HG03060 (cell line): ENCODE data around the gene COPS7B.
"Not testable (repeated sequence)": the region's sequence is repeated elsewhere in the genome, so short reads cannot be mapped to it uniquely, and the experiment has no call there.

Source experiments
- ATAC-seq: cut with Tn5 transposase; IDR thresholded peaks from one replicate; pipeline ENCODE4 v1.9.1; 2021; ENCODE audit warnings: low read depth, moderate number of reproducible peaks; ENCODE audit not compliant: unreplicated experiment

COPS7B gene

GRCh38 chr2:231786177-231786916 is at the start of gene COPS7B:
COPS7B (plus strand) TSS chr2:231786445; CDS start chr2:231788571, 2,126 bp downstream.
- no peak for ATAC-seq

DNA sequence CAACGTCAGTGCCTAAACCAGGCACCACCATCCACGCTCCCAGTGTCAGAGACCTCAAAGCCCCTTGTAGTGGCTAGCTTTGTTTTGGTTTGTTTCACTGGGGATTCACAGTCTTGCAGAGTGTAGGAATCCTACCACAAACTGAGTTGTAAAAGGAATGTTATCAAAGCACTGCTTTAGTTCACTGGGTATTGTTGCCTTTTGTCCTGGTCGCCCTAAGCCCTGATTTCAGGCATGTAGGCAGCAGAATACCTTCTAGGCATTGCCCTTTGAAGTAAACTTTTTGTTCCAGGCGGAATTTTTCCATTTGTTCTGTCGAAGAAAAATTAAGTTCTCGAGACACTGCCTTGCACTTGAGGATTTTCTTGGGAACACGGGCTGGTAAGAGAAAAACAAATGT is 48.5 kb upstream of the COPS7B start:
- no peak for ATAC-seq

DNA sequence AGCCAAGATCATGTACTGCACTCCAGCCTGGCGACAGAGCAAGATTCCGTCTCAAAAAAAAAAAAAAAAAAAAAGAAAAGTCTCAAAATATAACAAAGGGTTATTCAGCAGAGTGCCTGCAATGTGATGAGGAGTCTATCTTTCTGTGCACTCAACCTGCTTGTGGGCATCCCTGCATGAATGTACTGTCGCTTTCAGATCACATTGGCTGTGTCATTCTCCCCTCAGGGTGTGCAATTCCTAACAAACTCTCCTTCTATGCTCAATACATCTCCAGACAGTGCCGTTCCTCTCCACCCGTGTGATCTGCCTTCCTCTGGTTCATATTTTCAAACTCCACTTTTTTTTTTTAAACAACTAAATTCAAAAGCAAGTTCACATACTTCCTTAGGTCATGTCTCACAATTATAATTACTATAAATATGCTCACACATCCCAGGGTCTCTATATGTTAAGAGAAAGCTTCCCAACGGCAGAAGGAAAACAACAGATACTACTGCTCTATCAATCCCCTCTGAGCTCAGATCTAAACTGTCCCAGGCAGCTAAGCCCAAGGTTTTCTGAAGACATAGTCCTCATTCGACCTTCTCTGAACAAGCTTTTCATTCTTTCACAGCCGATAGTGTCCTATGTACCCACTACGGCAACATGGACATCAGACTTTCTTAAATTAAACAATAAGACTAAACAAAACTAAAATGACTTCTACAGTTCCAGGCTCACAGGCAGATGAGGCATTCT is 42.7 kb upstream of the COPS7B start:
- no peak for ATAC-seq

DNA sequence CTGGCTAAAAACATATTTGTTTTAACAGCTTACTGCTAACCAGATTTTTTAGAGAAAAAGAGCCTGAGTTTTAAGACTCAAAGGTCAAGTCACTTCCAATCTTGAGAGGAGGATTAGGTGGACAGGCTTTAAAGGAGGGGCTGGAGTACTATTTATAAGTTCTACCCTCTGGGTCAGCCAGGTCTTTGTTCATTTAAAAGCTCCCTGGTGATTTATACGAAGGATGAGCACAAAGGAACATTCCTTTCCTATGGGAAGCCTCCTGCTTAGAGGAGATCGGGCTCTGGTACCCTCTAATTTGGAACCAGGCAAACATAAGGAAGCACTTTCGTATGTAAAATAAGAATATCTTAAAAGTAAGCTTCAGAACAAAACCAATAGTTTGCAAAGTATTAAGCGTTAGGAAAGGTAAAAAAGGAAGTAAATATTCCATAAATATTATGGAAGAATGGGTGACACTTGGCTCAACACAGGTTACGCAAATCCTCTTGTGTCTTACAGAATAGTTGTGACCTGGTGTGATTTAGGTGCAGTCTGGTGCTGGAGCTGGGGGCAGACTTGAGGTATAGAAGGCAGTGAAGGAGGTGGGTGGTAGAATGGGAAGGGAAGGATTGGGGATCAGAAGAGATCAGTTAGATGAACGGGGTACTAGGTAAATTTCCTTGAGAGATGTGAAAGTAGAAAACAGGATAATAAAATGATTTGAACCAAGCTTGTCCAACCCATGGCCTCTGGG is 40.8 kb upstream of the COPS7B start:
- no peak for ATAC-seq

- ATAC-seq: not testable (repeated sequence)
Observed at GRCh38 chr2:231748153-231748896, 37.9 kb upstream of the COPS7B start.

DNA sequence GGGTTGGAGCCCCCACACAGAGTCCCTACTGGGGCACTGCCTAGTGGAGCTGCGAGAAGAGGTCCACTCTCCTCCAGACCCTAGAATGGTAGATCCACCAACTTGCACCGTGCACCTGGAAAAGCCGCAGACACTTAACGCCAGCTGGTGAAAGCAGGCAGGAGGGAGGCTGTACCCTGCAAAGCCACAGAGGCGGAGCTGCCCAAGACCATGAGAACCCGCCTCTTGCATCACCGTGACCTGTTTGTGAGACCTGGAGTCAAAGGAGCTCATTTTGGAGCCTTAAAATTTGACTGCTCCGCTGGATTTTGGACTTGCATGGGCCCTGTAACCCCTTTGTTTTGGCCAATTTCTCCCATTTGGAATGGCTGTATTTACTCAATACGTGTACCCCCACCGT is 37.2 kb upstream of the COPS7B start:
- not testable (repeated sequence) for ATAC-seq

DNA sequence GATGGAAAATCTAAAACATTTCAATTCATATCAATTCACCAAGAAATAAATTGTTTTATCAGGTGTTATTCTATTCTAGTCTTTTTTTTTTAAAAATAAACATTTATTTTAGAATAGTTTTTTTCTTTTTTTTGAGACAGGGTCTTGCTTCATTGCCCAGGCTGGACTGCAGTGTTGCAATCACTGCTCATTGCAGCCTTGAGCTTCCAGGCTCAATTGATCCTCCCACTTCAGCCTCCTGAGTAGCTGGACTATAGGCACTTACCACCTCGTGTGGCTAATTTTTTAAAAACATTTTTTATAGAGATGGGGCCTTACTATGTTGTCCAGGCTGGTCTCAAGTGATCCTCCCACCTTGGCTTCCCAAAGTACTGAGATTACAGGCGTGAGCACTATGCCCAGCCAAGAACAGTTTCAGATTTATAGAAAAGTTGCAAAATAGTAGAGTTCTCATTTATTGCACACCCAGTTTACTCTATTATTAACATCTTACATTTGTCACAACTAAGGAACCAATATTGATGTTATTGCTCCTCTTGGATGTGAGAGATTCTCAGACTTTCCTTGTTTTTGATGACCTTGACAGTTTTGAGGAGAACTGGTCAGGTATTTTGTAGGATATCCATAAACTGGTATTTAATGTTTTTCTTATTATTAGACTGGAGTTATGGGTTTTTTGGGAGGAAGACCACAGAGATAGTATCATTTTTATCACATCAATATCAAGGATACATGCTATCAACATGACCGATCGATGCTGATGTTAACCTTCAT is 35.0 kb upstream of the COPS7B start:
- ATAC-seq: no peak

- no peak for ATAC-seq
Observed at GRCh38 chr2:231752061-231752460, 34.2 kb upstream of the COPS7B start.

- no peak for ATAC-seq
Observed at GRCh38 chr2:231761735-231762134, 24.5 kb upstream of the COPS7B start.

- no peak for ATAC-seq
Observed at GRCh38 chr2:231764124-231764523, 22.1 kb upstream of the COPS7B start.

GRCh38 chr2:231764760-231765159 is 21.5 kb upstream of the COPS7B start:
- no peak for ATAC-seq

DNA sequence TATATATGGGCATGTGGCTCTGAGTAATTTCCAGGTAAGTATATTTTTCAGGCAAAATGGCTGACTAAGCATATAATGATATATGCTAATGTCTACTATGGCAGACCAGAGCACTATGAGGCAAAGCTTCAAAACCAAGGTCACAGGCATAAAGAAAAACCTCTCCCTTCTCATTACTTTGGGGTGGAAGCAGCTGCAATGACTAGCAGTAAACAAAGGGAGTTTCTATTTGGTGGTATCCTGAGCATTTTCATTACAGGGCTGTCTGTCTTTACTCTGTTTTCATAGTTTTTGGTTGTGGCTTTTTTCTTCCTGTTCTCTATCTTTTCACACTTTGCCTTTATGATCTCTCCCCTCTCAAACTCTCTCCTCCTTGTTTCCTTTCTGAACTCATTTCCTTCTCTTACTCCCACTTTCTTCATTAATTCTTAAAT is 20.7 kb upstream of the COPS7B start:
- no peak for ATAC-seq

DNA sequence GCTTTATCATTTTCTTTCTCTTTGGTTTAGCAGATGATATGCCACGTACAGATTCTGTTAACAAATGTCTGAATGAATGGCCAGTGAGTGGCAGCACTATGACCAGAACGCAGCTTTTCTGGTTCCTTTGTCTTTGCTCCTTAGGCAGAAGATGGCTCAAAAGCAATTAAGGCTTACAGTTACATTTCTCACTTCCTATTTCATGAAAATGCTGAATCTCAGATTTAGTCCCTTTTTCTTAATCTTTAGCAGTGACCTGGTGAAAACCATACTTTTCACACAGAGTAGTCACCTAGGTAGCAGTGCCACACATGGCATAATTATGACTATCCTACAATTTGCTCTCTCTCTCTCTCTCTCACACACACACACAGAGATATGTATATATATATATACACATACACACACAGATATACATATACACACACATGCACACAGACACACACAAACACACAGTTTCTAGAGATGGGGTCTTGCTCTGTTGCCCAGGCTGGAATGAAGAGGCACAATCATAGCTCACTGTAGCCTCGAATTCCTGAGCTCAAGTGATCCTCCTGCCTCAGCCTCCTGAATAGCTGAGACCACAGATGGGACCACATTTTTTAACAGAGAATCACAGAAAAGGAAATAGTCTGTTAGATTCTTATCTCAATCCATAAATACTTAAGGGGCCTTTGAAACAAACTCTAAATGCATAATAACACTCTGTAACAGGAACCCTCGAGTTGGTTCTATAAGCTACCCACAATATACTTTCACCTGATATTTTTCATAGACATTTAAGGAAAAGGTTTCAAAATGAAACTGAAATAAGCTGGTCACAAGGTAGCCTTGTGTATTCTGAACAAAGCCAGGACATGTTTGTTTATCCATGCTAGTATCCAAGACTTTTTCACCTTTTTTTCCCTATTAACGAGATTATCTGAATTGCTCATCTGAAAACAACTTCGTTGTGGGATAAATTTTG is 16.8 kb upstream of the COPS7B start:
- ATAC-seq: no peak

DNA sequence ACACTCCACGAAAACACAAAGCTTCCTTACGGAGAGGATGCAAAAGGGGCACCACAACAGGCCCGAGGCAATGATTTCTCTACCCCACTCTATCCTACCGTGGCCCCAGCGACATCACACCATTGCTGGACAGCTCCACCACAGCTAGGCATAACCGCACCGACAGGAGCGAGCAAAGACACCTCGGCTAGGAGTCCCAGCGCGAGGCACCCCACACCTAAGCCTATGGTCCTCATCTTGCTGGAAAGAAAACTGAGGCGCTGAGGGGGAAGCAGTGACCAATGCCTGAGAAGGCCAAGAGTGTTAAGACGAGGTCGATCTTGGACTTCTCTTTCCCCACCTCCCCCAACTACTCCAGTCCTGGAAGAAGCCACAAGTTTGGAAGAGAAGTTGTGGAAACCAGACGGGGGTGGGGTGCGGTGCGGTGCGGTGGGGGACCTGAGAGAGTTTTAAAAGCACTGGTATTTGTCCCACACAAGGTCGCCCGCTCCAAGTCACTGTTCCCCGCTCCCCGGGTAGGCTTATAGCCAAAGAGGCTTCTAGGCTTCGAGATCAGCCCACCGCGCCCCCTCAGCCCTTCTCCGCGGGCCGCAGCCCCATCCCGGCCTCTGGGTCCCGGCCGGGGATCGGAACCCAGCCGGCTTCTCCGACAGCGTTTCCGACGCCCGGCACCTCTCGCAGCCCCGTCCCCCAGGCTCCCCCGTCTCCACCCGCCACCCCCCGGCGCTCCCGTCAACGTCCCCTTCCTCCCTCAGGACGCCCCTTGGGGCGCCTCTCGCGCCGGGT is 5.9 kb upstream of the COPS7B start:
- ATAC-seq: no peak

DNA sequence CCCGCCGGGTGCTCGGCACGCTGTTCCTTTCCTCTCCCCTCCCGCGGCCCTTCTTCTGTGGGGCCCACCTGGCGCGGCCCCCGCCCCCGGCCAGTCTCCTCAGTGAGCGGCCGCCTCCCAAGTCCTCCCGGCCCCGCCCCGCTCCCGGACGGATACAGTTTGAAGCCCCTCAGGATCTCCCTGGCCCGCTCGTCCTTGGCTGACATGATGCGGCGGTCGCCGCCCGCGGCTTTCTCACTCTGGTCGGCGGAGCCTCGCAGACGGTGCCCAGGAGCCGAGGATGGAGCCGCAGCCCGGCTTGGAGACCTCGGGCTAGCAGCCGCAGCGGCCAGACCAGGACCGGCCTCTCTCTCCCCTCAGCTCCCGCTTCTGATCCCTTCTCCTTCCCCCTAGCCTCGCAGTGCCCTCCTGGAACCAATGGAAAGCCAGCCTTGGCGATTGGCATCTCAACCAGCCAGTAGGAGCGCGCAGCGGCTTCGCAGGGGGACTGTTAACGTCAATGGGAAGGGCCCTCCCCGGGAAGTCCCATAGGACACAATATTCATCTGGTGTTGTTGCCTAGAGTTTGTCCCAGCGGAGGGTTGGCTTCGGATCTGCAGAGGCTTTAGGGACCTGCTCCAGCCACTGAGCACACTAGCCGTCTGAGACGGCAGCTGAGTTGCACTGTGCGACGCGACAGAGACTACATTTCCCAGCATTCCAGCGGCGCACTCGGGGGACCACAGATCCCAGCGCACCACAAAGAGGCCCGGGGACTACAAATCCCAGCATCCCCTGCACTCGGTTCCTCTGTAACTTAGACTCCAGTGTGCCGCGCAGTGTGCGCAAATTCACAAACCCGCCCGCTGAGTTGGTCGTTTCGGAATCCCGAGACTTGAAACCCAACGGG is 5.1 kb upstream of the COPS7B start, which contains the start of gene PDE6D:
TSS of gene PDE6D (minus strand) at position 374 of the 889 bp plus-strand sequence. CDS start at position 206, 168 bp downstream.
- ATAC-seq: peak; percentile 79

GRCh38 chr2:231781798-231782726 is 4.2 kb upstream of the COPS7B start:
- ATAC-seq: no peak
